COR-L47 (cell line): ENCODE measurements around the gene LITAFD.
"Not testable (repeated sequence)": the region's sequence is repeated elsewhere in the genome, so short reads cannot be mapped to it uniquely, and the experiment has no call there.

Source experiments
- DNase-seq: peaks from one replicate; lab custom pipeline; 2025; lab: John Stamatoyannopoulos, UW

The LITAFD gene

GRCh38 chr16:8882041-8882617, at the start of gene LITAFD:
Gene LITAFD (plus strand): TSS chr16:8882351. CDS start chr16:8884356, 2,005 bp downstream.
- DNase-seq: no peak

DNA sequence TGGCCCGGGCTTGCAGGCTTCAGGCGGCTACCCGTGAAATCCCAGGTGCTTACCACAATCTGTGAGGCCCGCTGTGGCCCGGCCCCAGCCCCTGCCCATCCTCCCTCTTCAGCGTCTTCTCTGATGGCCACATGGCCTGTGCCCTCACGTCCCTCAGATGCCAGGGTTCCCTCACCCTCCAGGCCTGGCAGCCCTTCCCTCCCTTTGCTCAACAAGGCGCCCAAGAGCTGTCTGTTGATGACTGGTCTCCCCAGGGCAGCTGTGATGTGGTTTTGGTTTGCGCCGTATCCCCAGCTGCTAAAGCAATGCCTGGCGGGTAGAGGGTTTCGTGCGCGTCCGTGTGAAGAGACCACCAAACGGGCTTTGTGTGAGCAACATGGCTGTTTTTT, 49.4 kb upstream of the LITAFD start:
- no peak for DNase-seq

- not testable (repeated sequence) for DNase-seq
Observed at GRCh38 chr16:8836797-8837196, 45.4 kb upstream of the LITAFD start.

DNA sequence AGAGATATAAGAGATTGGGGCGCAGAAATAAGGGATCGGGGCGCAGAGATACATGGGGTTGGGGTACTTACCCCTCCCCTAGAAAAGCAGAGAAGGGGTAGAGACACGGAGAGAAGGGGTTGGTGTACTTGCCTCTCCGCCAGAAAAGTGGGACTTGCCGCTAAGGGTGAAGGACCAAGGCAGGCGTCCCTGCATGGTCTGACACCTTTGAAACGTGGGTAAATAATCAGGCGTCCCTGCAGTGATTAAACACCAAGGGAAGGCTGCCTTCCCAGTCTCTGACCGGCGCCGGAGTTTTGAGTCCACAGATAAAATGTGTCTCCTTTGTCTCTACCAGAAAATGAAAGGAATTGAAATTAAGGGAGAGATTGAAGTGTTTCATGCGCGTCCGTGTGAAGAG, 44.6 kb upstream of the LITAFD start:
- DNase-seq: not testable (repeated sequence)

DNA sequence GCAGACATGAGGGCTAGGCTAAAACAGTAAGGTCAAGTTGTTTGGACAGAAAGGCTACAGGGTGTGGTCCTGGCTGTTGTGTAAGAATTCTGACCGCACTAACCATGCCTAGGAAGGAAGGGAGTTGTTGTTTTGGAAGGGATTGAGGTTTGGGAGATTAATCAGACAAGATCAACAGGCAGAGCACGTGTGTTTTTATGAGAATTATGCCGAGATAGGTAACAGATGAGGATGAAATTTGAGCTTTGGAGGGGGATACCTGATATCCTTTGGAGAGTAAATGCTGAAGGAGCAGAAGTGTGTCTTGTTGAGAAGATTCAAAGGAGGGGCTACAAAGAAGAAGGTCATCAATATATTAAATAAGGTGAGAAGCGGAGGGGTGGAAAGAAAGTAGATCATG, 40.1 kb upstream of the LITAFD start:
- DNase-seq: not testable (repeated sequence)

- DNase-seq: not testable (repeated sequence)
Observed at GRCh38 chr16:8843296-8843695, 38.9 kb upstream of the LITAFD start.

DNA sequence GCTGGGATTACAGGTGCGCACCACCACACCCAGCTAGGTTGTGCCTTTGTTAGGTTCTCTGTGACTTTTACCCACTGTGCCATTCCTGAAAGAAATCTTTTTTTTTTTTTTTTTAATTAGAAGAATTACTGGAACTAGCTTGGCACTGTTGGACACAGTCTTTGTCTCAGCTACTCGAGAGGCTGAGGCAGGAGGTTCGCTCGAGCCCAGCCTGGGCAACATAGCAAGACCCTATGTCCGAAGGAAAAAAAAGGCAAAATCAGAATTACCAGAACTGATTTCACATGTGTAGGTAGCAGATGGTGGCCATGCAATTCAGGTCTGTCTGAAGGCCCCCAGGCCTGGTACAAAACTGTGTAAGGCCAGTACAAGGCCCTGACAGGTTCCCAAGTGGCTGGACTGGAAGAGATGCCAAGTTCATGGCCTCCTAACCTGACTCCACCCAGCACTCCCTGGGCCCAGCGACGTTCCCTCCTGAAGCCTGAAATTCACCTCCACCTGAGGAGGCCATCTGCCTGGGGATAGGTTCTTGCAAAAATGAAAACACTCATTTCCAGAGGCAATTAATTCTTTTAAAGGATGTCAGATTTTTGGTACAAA, 36.4 kb upstream of the LITAFD start:
- no peak for DNase-seq

GRCh38 chr16:8846401-8846932, 35.7 kb upstream of the LITAFD start:
- DNase-seq: no peak

GRCh38 chr16:8847145-8847544, 35.0 kb upstream of the LITAFD start:
- no peak for DNase-seq

GRCh38 chr16:8847623-8848022, 34.5 kb upstream of the LITAFD start:
- no peak for DNase-seq

DNA sequence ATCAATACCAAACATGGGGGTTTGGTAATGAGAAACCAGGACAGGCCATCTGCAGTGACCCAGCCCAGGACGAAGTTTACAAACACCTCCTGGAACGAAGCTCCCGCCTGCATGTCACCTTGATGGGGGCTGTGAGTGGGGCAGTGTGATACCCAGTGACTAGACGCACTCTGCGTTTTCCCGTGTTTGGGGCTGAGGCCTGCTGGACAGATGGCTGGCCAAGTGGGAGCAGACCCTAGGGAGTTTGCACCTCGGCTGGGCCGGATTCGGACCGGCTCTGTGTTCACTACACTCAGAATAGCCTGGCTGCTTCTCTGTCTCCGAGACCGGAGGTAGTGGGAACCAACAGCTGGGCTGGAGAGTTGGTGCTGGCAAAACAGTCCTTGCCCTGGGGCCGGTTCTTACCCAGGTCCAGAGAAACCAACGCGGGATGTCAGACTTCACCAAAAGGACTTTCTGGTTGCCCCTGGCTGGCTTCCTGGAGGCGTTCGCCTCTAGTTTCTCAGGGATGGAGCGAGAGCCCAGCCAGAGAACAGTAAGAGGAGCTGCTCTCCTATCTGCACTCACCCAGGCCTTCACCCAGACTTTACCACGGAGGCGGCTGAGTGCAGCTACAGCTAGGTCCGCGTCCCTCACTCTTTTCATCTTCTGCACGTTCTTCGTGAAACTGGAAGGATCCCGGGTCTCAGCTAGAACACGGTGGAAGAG, 33.8 kb upstream of the LITAFD start:
- DNase-seq: no peak

DNA sequence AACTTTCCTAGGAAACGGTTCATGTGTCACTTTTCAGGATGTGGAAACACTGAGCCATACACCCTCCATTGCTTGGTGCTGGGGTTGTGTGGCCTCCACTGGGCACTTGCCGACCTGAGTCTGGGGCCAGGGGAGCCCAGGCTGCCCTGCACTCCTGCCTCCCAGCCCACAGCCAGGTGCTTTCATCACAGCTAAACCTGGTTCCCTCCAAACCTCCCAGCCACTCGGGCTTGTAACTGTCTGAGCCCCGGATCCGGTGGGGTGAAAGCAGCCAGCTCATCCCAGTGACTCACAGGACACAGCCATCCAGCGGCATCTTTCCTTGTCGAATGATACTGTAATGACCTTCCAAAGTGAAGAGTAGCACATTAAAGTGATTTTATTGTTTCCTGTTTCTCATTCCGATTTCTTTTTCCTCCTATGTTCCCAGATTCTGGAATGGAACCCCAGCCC, 33.2 kb upstream of the LITAFD start:
- DNase-seq: no peak

DNA sequence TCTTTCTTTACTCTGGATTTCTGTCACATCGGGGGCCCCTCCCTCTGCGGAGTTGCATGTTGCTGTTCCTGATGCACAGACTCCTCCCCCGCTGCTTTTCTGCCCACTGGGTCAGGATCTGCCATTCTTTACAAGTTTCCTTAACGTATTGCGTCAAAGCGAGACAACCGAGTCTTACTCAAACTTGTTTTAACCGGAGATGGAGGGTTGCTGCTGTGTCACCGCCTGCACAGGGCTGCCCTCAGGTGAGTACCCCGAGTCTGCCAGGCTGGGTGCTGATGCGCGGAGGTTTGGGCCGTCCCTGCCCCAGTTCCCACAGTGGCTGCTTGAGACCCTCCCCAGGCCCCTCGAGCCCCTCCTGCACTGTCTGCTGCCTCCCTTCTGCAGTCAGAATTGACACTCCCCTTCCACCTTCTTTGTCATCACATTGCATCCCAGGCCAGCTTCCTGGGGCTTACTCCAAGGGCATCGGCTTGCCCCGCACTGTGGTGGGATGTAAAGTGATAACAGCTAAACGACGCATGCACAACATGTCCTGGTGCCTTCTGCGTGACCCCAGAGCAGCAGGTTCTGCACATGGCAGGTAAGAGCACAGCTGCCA, 32.6 kb upstream of the LITAFD start:
- no peak for DNase-seq

- DNase-seq: no peak
Observed at GRCh38 chr16:8850279-8850885, 31.8 kb upstream of the LITAFD start.

DNA sequence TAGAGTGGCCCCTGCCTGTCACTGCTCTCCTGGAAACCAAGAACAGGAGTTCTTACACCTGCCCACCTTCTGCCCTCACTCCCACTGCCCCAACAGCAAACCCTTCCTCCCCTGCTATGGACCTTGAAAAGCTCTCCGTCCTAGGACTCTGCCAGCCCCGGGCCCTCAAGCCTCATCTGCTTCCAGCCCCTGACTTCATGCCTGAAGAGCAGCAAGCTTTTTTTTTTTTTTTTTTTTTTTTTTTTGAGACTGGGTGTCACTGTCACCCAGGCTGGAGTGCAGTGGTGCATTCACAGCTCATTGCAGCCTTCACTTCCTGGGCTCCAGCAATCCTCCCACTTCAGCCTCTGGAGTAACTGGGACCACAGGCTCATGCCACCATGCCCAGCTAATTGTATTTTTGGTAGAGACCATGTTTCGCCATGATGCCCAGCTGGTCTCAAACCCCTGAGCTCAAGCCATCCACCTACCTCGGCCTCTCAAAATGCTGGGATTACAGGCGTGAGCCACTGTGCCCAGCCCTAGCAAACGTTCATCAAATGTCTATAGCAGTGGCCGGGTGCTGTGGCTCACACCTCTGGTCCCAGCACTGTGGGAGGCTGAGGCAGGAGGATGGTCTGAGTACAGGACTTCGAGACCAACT, 30.3 kb upstream of the LITAFD start:
- no peak for DNase-seq

GRCh38 chr16:8852534-8852933, 29.6 kb upstream of the LITAFD start:
- no peak for DNase-seq

- no peak for DNase-seq
Observed at GRCh38 chr16:8853150-8853549, 29.0 kb upstream of the LITAFD start.

GRCh38 chr16:8853611-8854010, 28.5 kb upstream of the LITAFD start:
- no peak for DNase-seq

GRCh38 chr16:8854298-8854948, 27.7 kb upstream of the LITAFD start:
- no peak for DNase-seq

DNA sequence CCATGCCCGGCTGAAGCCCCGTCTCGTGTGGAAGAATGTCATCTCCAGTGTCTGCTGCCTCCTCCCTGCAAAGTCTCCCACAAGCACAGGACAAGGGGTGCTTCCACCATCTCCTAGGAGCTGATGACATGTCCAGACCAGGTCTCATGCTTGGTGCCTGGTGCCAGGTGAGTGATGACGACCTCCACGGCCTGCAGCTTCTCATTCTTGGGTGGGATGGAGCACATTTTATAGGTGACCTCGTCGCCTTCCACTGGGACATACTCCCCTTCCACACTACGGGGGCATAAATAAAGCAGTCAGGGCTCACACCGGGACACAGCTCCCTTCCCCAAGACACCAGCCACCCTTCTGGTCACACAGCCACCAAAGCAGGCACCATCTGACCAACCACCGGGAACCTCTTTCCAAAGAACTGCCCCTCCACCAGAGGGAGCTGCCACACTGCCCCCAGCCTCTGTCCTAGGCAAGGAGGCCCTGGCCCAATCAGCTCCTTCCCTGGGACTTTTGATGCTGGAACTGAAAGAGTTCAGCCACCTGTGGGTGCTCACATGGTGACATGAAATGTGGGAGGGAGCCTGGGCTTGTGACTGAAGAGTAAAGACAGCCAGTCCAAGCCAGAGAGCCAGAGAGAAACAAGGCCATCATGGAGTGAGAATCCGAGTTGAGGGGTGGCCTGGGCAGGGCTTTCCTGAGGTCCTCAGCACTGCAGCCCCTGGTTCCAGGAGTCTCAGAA, 26.9 kb upstream of the LITAFD start:
- DNase-seq: no peak

- no peak for DNase-seq
Observed at GRCh38 chr16:8855972-8856371, 26.2 kb upstream of the LITAFD start.
